ENCODE measurements around the gene NDUFA8.
"Not testable (repeated sequence)": the region's sequence is repeated elsewhere in the genome, so short reads cannot be mapped to it uniquely, and the experiment has no call there.

The NDUFA8 gene

DNA sequence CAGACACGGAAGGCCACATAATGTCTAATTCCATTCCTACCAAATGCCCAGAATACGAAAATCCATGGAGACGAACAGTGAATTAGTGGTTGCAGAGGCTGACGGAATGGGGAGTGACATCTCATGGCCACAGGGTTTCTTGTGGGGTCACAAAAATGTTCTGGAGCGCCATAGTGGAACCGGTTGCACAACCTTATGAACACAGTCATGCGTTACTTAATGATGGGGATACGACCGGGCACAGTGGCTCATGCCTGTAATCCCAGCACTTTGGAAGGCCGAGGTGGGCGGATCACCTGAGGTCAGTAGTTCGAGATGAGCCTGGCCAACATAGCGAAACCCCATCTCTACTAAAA is 40.4 kb downstream of the NDUFA8 start:
- no peak for DNase-seq

DNA sequence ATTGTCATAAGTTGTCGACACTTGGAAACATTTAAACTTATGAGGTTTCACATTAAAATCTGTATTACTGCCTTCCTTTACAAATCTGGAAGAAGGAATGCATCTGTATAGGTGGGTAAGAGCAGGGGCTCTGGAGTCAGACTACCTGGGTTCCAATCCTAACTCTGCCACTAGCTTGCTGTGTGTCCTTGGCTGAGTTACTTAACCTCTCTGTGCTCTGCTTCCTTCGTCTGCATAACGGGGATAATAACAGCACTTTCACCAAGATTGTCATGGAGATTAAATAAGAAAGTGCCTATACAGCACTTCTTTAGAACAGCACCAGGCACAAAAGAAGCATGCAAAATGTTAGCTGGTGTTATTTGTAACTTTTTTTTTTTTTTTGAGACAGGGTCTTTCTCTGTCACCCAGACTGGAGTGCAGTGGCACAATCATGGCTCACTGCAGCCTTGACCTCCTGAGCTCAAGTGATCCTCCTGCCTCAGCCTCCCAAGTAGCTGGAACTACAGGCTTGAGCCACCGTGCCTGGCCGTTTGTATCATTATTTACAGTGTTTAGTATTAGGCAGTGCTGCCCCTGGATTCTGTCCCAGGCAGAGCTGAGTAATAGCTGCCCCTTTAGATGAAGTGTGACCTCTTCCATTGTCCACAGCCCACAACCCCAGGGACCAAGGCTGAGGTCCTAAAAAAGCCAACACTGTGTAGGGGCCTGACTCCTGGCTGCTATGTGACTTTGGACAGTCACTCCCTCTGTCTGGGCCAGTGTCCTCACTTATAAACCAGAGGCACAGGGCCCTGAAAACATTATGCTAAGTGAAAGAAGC is 41.0 kb downstream of the NDUFA8 start:
- DNase-seq: no peak

DNA sequence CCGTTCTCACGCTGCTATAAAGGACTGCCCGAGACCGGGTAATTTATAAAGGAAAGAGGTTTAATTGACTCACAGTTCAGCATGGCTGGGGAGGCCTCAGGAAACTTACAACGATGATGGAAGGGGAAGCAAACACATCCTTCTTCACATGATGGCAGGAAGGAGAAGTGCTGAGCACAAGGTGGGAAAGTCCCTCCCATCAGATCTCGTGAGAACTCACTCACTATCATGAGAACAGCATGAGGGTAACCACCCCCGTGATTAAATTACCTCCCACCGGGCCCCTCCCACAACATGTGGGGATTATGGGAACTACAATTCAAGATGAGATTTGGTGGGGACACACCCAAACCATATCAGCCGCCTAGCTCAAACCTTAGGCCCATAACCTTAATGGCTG is 42.3 kb downstream of the NDUFA8 start:
- not testable (repeated sequence) for DNase-seq

DNA sequence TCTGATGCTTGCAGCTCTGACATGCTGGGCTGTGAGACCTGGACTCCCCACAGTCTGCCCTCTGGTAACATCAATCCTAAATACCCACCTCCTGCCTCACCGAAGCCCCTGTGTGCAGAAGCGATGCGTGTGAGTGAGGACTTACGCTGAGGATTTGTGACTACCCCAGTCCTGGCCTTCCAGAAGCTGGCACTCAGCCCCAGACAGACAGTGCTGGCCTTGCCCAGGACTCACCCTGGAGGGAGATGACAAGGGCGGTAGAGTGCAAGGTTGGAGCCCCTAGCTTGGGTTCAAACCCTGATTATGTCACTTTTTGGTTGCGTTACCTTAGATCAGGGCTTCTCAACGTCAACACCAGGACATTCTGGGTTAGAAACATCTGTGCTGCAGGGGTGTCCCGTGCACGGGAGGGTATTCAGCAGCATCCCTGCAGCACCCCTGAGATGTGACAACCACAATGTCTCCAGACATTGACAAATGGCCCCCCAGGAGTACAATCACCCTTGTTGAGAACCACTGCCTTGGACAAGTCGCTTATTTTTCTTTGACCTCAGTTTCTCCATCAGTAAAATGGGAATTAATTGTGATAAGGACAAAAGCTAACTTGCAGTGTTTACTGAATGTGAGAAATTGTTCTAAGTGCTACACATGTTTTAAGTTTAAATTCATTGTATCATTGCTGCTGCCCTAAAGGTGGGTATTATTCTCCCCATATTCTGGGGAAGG is 43.0 kb downstream of the NDUFA8 start:
- no peak for DNase-seq

DNA sequence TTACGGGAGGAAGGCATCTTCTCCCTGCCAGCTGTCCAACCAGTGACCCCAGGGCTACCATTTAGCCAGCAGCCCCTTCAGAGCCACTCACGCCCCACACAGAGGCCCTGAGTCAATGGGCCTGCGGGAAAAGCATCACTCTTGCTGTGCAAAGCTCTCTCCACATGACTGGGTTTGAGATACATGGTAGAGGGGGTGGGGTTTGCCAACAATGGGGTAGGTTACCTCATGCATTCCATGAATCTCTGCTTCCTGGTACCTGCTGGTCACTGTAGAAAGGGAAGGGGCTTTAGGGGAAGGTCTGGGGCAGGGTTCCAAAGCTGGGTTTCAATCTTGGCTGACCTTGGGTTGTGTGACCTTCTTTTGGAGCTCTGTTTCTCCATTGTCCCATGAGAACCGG is 43.5 kb downstream of the NDUFA8 start:
- DNase-seq: no peak

DNA sequence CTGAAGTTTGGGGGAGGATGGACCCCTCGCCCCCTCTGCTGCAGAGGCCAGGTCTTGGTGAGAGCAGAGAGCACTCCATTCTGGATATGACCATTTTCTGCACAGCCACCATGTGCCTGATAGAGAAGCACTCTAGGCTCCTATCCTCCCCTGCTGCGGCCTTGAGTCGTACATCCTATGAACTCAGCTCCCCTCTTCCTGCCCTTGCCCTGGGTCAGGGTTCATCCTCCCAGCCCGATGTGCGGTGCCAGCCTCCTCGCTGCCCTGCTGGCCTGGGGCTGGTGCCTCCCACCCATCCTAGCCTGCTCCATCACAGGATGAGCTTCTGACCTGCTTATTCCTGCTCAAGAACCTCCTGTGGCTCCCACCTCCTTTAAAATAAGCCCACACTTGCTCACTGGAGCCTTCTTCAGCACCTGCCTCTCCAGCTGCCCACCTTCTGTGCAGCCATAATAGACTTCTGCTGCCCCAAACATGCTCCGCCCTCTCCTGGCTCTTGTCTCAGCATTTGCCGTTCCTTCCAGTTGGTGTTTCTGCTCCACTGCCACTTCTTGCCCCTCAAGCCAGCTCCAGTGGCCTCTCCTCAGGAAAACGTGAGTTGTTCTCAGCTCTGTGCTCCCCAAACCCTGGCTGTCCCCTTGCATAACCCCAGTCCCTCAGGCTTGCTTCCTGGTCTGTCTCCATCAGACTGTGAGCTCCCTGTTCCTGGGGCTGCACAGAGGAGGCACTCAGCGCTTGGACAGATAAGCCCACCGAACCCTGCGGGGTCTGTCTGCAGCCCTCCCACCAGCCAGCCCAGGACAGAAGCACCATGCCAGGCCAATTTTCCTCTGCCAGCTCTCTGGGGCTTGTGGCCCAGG is 44.2 kb downstream of the NDUFA8 start:
- no peak for DNase-seq

DNA sequence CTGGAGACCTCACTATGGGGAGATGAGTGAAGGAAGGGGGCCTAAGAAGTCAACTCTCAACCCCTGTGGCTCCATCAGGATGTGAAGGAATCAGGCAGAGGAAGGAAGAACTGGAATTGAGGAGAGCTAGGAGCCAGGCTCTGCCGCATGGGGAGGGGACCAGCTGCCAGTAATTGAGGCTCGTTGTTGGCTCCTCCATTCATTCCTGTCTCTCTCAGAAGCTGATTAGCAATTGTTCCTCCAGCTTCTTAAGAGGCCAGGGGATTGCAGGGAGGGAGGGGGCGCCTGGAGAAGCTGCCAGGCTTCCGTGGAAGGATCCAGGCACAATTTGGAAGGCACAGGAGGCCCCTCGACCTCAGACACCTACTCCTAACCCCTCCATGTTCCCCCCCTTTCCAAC is 46.0 kb downstream of the NDUFA8 start:
- DNase-seq: no peak

DNA sequence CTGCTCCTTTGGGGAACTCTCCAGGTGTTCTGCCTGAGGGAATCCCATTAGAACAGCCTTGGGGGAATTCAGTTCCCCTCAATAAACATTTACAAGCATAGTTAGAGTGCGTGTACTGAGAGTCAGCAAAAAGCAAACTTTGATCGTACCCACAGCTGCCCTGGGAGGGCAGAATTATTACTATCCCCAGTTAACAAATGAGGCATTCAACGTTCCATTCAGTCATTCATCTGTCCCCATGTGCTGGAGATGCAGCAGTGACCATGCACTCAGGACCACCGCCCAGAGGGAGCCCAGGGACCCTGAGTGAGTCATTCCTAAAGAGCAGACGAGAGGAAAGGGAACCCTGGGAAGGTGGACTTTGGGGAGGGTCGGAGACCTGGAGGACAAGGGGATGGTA is 47.3 kb downstream of the NDUFA8 start:
- no peak for DNase-seq

DNA sequence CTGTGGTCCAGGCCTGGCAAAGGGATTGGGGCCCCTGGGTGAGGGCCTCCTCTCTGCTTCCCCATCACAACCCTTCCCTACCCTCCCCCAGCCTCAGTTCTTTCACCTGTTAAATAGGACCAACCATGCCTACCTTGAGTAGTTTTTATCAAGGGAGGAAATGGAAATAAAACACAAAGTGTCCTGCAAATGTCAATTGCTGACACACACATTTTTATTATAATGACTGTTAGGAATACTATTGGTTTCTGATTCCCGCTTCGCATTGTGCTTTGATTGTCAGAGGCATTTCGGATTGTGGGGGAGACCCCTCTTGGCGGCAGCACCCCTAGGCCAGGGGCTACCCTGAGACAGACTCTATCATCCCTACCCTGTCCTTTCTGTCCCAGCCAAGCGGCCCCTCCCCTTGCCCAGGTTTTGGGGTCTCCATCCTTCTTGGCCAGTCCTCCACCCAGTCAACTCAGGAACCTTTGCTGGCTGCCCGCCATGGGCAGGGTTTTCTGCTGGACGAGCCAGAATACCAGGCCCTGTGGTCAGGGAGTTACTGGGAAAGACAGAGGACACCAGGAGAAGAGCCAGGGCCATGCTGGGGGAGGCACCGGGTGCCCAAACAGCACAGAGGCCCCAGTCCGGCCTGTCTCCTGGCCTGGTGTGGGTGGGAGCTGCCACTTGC is 48.0 kb downstream of the NDUFA8 start:
- DNase-seq: no peak

DNA sequence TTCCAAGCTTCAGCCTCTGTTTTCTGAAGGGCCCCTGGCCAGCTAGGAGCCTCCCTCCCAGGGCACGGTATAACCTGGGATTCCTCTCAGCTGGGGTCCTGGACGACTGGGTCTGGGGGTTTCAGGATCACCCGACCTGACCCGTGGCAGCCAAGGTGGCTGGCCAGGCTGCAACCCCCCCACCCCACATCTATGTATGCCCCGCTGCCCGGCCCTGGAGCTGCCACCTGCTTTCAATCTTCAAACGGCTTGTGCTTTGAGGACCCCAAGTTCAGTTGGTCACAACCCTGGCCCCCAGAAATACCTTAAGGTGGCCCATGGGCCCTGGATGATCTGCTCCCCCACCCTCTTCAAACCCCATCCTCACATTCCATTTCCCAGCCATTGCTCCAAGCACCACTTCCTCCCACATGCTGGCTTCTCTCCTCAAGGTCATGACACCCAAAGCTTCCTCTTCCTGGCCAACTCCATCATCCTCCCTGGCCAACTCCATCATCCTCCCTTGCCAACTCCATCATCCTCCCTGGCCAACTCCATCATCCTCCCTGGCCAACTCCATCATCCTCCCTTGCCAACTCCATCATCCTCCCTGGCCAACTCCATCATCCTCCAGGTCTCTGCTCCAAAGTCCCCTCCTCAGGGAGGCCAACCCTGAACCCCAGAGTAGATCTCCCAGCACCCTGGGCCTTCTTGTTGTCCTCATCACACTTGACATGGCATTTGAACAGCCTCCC is 49.3 kb downstream of the NDUFA8 start:
- no peak for DNase-seq

DNA sequence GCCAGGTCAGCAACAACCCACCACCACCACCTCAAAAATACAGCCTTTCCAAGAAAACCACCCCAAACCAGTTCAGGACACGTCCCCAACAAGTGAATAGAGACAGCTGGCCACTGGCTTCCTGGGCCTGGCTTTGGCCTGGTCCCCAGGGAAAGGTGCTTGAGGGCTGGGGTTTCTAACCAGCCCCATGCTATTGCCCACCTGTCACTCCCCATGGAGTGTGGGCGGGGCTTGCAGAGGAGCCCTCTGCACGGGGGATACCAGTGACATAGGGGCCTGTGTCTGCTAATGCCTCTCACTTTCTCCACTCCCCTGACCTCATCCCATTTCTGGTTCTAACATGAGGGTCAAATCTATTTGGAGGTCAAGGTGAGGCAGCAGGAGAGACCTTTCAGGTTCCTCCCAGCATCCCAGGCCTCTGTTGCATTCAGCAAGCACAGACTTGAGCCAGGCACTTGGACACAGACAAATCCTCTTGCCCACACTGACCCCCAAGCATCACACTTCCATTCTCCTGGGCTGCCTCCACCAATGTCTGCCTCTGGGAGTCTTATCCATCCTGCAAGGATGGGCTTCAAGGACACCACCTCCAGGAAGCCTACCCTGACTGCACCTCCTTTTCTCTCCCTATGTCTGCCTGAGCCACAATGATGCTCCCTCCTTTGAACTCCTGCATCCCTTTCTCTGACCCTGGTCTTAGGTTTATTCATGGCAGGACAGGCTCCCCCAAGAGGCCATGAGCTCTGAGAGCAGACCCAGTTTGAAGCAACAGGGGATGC is 50.4 kb downstream of the NDUFA8 start:
- no peak for DNase-seq

DNA sequence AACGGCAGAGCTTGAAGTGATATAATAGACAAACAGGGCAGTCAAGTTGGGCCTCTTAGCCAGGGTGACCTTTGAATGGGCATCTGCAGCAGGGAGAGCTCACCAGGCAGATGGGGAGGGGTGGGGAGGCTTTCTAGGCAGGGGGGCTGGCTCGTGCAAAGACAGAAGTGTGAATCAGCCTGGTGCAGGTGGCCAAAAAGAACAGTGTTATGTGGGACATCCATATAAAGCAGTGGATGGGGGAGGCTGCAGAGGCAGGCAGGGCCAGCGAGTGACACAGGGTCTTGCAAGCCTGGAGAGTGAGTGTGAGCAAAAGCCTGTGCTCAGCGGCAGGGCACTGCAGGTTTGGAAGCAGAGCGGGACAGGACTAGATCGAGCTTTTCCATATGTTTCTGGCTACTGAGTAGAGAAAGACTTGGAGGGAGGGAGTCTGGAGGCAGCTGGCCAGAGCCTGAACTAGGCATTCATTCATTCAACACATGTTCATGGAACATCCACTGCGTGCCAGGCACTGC is 52.2 kb downstream of the NDUFA8 start:
- no peak for DNase-seq

DNA sequence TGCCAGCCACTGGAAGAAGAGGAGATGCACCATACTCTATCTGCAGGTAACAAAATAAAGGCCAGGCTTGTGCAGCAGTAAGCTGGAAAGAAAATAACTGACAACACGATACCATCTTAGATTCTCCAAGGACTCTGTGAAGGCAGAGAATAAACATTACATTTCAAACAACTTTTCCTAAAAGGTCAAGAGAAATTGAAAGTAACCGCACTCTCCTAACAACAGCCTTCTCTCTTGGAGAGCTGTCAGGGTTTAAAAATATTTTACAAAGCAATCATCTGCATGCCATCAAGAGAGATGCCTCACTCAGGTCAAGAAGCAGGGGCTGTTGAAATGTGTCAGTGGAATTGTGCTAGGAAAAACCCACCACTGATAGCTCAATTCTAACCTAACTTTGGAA is 53.0 kb downstream of the NDUFA8 start:
- DNase-seq: no peak

DNA sequence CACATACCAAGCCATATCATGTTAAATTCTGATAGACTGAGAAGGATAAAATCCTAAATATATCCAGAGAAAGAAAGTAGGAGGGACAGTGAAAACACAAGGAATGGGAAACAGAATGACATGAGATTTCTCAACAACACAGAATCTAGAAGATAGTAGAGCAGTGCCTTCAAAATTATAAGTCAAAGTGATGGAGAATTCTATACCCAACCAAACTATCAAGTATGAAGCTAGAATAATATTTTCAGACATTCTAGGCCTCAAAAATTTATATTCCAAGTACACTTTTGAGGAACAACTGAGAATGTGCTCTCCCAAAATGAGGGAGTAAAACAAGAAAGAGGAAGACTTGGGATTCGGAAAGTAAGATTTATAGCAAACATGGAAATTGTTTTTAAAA is 55.6 kb downstream of the NDUFA8 start:
- no peak for DNase-seq

DNA sequence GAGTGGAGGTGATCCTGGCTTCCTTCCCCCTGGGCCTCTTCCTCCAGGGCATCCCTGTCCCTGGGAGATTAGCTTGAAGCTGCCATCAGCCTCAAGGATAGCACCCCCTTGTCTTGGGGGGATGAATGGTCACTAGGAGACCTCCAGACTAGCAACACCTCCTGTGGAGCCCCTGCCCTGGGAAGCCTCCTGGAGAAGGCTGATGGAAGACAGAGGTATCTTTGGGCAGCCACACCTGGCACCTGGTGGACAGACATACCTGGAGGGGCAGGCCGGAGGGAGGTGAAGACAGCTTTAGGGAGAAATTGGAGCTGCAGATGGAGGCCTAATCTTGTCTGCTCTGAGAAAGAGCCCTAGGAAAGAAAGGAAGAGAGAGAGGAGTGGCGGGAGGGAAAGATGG is 57.4 kb downstream of the NDUFA8 start:
- no peak for DNase-seq

DNA sequence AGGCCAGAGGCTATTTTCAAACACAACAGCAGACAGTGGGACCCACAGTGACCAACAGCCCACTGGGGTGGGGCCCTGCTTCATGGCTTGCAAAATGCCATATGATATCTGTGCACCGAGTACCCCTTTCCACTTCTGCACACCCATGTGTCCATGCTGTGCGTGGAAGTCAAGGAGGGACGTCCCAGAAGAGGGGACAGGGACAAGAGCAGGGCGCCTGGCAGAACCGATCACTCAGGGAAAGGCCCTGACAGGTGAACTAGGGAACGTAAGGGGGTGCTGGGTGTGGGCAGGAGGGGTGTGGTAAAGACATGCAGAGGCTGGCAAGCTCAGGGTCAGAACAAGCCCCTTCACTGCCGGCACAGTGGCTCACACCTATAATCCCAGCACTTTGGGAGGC is 58.8 kb downstream of the NDUFA8 start:
- DNase-seq: no peak

DNA sequence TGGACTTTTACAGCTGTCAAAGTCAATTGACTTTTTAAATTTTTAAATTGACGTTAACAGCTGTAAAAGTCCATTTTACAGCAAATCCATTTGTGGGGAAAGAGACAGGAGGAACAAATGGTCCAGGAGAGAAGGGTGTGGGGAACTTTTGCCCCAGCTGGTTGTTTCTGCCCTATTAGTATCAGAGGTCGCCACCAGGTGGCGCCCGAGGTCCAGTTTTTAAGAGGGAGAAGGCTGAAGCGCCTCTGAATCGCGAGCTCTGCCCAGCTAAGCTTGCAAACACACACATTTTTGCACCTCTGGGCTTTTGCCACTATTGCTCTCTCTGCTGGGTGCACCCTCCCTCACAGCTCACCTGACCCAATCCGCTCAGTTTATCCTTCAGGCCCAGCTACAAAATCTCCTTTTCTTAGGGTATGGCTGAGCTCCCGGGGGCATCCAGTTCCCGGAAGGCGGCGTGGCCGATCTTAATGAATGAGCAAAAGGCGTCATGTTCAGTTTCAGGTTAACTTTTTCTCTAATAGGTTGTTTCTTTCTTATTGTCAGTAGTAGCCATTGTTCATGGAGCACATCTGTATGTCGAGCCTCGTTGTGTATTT is 60.2 kb downstream of the NDUFA8 start:
- DNase-seq: peak; percentile 81

DNA sequence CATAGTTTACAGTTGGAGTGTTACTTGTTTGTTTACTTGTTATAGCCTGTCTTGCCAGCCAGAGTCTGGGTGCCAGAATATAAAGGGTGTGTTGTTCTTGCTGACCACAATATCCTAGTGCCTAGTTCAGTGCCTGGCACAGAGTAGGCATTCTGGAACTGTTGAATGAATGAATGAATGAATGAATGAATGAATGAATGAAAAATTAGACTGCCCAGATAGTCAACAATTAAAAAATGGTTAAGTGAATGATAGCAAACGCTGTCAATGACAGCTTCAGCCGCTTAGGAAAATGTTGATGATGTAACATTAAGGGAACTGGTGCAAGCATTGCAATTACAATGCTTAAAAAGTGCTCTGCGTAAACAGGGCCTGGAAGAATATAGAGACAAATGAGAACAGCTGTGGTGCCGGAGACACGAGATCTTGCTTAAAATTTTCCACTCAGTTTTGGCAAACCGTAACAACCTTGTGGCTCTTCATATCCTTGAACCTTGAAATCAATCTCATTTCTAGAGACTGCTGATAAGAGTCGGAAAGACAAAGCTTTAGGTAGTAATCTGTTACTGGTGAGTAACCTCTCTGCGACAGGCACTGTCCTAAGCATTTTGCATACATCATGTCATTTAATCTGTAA is 61.8 kb downstream of the NDUFA8 start:
- no peak for DNase-seq

DNA sequence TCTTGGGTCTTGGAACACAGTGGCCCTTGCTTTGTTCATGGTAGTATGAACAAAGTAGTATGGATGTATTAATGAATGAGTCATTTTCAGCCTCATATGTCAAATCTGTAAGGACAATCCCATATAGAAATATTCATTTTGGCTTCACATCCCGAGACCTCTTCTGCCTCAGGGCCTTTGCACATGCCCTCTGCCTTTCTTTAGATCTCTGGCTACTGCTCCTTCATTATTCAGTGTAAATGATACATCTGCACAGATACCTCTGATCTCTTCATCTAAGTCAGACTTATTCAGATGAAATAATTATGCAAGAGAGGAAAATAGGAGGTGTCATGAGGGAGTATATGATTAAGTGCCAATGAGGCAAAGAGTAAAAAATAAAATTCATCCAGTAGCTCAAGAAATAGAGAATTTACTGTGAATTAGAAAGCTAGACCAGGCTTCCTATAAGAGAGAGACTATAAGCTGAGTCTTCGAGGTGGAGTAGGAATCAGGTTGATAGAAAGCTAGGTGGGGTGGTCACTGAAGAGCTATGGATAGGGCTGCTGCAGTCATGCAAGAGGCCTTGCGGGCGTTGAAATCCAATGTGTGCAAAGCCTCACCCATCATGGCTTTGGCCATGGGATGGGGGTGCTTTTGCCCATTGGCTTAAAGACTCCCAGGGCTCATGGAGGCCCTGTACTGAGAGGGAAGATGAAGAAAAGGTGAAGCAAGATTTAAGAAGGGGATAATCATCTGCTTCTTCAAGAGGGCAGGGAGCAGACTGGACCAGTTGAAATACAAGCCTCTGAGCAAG is 62.8 kb downstream of the NDUFA8 start:
- no peak for DNase-seq
